Common myeloid progenitor, CD34-positive (primary cell): ENCODE measurements around the gene TIAM2.
"Not testable (repeated sequence)": the region's sequence is repeated elsewhere in the genome, so short reads cannot be mapped to it uniquely, and the experiment has no call there.

Source experiments
- CTCF ChIA-PET: fragments of 350-600 bp; sonication (Branson Sonifier 250); formaldehyde crosslinking; loops from one replicate; lab custom pipeline; 2021; ENCODE audit warnings: antibody characterized with exemption; lab: Charles Lee
- POLR2A ChIA-PET: fragments of 350-600 bp; sonication (Branson Sonifier 250); formaldehyde crosslinking; loops from one replicate; lab custom pipeline; 2021; ENCODE audit warnings: antibody characterized with exemption; lab: Charles Lee
- DNase-seq, 3 donors: peaks; one replicate each; pipeline versions ENCODE4 v3.0.0 to v3.0.0-alpha.2; 2013
- H3K27ac ChIP-seq, 2 experiments: 1 replicate in 1 of 2; 2 replicates in 1 of 2; pipeline ENCODE4 v1.7.0; 2013; ENCODE audit warnings: inconsistent platforms in 2 of 2, low read length in 2 of 2, mild to moderate bottlenecking in 2 of 2, low read depth in 1 of 2, moderate library complexity in 1 of 2; ENCODE audit not compliant: severe bottlenecking in 2 of 2, insufficient read depth in 1 of 2, poor library complexity in 1 of 2
- H3K27me3 ChIP-seq, 5 experiments: replicated peaks in 2 of 5; 1 replicate in 3 of 5; 2 replicates in 2 of 5; pipeline versions ENCODE4 v1.6.1 to v1.7.0; 2013; ENCODE audit warnings: low read length in 4 of 5, mild to moderate bottlenecking in 2 of 5, moderate library complexity in 2 of 5, inconsistent platforms in 1 of 5; ENCODE audit not compliant: insufficient read depth in 5 of 5, control insufficient read depth in 4 of 5
- H3K36me3 ChIP-seq, 4 experiments: 1 replicate in 2 of 4; 2 replicates in 2 of 4; pipeline versions ENCODE4 v1.6.1 to v1.7.0; 2013; ENCODE audit warnings: low read length in 3 of 4, control low read depth in 1 of 4, mild to moderate bottlenecking in 1 of 4; ENCODE audit not compliant: control insufficient read depth in 4 of 4, insufficient read depth in 4 of 4
- H3K4me1 ChIP-seq, 4 experiments: 1 replicate in 3 of 4; 2 replicates in 1 of 4; pipeline versions ENCODE4 v1.6.1 to v1.7.1; 2013; ENCODE audit warnings: low read length in 3 of 4, mild to moderate bottlenecking in 3 of 4, control low read depth in 1 of 4, inconsistent platforms in 1 of 4, moderate library complexity in 1 of 4; ENCODE audit not compliant: control insufficient read depth in 4 of 4, insufficient read depth in 4 of 4; ENCODE audit errors: control extremely low read depth in 1 of 4
- H3K4me3 ChIP-seq, 7 experiments: 1 replicate in 4 of 7; 2 replicates in 3 of 7; pipeline versions ENCODE4 v1.5.1 to v1.7.0; 2013; ENCODE audit warnings: mild to moderate bottlenecking in 7 of 7, low read length in 6 of 7, moderate library complexity in 6 of 7, inconsistent platforms in 2 of 7, low read depth in 2 of 7, control low read depth in 1 of 7; ENCODE audit not compliant: insufficient read depth in 4 of 7, control insufficient read depth in 1 of 7; ENCODE audit errors: extremely low read depth in 1 of 7
- H3K9me3 ChIP-seq, 5 experiments: 1 replicate in 4 of 5; 2 replicates in 1 of 5; pipeline versions ENCODE4 v1.6.1 to v1.7.1; 2013; ENCODE audit warnings: low read length in 4 of 5, mild to moderate bottlenecking in 2 of 5, inconsistent platforms in 1 of 5, low read depth in 1 of 5, moderate library complexity in 1 of 5; ENCODE audit not compliant: control insufficient read depth in 4 of 5, insufficient read depth in 2 of 5; ENCODE audit errors: control extremely low read depth in 1 of 5
- whole genome bisulfite sequencing: methylation state at CpG from one replicate; pipeline ENCODE4 v1.1.5; 2013; ENCODE audit not compliant: insufficient coverage; 5-methylcytosine and 5-hydroxymethylcytosine counted together

The TIAM2 gene

DNA sequence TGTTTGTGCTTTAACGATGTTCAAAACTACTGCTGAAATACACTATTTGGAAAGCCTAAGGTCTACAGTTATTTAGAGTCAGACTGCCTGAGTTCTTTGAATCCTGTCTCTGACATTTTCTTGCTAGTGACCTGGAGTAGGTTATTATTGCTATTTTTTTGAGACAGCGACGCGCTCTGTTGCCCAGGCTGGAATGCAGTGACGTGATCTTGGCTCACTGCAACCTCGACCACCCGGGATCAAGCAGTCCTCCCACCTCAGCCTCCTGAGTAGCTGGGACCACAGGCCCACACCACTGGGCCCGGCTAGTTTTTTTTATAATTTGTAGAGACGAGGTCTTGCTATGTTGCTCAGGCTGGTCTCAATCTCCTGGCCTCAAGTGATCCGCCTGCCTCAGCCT lies 96.6 kb downstream of the TIAM2 start:
- Histone ChIP-seq H3K4me1 (no peaks in the 10 kb centered on the region), H3K27me3 (no peaks in the 10 kb centered on the region), H3K27ac (no peak overlapping the region), H3K36me3 (no peaks in the 10 kb centered on the region), H3K9me3 (no peaks in the 10 kb centered on the region), H3K4me3 (no peak overlapping the region)
- DNase-seq, result no peak
- ChIA-PET POLR2A (no interaction called here), CTCF (interaction anchor here (0.7 kb wide), 1 partner anchor 200 kb away, joined by 5 read pairs; no protein-coding TSS in a partner anchor)
- WGBS, result 97% methylated on average over 10 of the region's 10 CpGs

DNA sequence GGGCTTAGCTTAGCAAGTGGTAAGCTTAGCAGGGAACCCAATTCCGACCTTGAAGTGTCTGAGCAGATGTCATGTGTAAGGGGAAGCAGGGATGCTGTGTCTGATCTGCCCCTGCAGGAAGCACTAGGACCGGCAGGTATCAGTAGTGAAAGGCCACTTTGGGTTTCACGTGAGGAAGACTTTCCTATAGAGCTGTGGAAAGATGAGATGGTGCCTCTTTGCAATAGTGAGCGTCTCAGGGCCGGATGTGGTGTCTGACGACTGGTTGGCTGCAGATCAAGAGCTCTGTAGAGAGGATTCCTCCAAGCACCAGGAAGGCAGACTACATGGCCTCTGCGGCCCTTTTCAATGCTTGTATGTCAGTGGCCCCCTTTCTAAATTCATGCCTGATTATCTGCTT lies 98.3 kb downstream of the TIAM2 start:
- ChIA-PET CTCF (interaction anchor here (1.1 kb wide), 1 partner anchor 16 kb away, joined by 3 read pairs; no protein-coding TSS in a partner anchor), POLR2A (no interaction called here)
- no peaks in the 10 kb centered on the region for H3K4me1 ChIP-seq
- H3K4me3 ChIP-seq, result no peak overlapping the region
- WGBS, result 87% methylated on average over 7 of the region's 7 CpGs
- H3K9me3 ChIP-seq, result peaks cover 0 to 3% (median 0%) of the 10 kb centered on the region in 5 experiments
- DNase-seq, result peak in 1 of 3 donors; percentile 24
- no peak overlapping the region for H3K27ac ChIP-seq
- H3K36me3 ChIP-seq, result no peaks in the 10 kb centered on the region
- H3K27me3 ChIP-seq, result no peaks in the 10 kb centered on the region

DNA sequence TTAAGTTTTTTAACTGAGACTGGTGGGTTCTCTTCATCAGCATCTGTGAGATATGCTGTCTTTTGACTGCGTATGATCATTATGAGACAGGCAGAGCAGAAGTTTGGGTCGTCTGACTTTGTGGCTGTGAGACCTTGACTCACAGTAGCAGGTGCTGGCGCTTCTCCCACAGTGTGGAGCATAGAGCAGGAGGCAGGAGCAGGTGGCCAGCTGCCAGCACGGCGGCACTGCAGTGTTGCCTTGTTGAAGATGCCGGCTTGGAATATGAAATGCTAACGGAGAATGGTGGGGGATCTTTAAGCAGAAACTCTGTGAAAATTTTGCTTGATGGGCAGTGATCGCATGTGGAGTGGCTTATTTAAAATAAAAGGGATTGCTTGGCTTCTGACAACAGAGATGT lies 105.0 kb downstream of the TIAM2 start:
- Histone ChIP-seq H3K4me3 (no peak overlapping the region), H3K27me3 (no peaks in the 10 kb centered on the region), H3K27ac (no peak overlapping the region), H3K4me1 (no peaks in the 10 kb centered on the region), H3K9me3 (peaks cover 0 to 3% (median 0%) of the 10 kb centered on the region in 5 experiments), H3K36me3 (no peaks in the 10 kb centered on the region)
- POLR2A ChIA-PET, result no interaction called here
- 93% methylated on average over 6 of the region's 8 CpGs for WGBS
- DNase-seq, result no peak
- CTCF ChIA-PET, result no interaction called here

DNA sequence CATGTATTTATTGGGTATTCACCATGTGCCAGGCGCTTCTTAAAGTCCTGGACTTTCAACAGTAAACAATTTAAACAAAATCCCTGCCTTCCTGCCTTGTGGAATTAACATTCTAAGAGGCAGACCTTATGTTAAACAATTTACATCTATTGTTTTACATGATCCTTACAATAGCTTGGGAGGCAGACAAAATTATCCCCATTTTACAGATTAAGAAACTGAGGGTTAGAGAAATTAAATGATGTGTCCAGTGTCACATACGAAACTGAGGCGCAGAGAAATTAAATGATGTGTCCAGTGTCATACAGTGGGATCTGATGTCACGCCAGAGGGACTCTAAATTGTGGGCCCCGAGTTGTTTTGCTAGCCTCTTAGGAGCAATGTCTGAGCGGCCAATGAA lies 105.5 kb downstream of the TIAM2 start:
- Histone ChIP-seq H3K9me3 (peaks cover 0 to 3% (median 0%) of the 10 kb centered on the region in 5 experiments), H3K27ac (no peak overlapping the region), H3K4me1 (no peaks in the 10 kb centered on the region), H3K36me3 (no peaks in the 10 kb centered on the region), H3K27me3 (no peaks in the 10 kb centered on the region), H3K4me3 (no peak overlapping the region)
- WGBS, result 90% methylated on average over 5 of the region's 6 CpGs
- CTCF ChIA-PET, result no interaction called here
- POLR2A ChIA-PET, result no interaction called here
- no peak for DNase-seq

DNA sequence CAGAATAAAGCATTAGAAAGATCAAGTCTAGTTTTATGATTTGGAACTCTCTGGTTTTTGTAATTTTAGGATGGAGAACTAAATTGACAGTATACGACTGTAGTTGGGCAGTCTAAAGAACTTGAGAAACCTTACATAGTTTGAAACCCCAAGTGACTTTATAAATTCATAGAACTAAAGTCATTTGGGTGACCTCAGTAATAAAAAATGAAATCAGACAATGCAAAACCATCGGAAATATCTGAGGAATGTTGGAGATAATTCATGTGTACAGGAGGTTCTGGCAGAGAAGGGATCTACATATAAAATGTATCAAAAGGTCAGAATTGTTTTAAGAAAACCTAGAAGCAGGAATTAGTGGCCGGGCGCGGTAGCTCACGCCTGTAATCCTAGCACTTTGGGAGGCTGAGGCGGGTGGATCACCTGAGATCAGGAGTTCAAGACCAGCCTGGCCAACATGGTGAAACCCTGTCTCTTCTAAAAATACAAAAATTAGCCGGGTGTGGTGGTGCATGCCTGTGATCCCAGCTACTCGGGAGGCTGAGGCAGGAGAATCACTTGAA lies 108.0 kb downstream of the TIAM2 start:
- H3K36me3 ChIP-seq, H3K27ac ChIP-seq, DNase-seq, H3K27me3 ChIP-seq, CTCF ChIA-PET, H3K4me3 ChIP-seq, POLR2A ChIA-PET, H3K9me3 ChIP-seq: not testable (repeated sequence)
- WGBS, result 93% methylated on average over 6 of the region's 9 CpGs
- peaks cover 8 to 20% (median 12%) of the 10 kb centered on the region in 4 experiments for H3K4me1 ChIP-seq

DNA sequence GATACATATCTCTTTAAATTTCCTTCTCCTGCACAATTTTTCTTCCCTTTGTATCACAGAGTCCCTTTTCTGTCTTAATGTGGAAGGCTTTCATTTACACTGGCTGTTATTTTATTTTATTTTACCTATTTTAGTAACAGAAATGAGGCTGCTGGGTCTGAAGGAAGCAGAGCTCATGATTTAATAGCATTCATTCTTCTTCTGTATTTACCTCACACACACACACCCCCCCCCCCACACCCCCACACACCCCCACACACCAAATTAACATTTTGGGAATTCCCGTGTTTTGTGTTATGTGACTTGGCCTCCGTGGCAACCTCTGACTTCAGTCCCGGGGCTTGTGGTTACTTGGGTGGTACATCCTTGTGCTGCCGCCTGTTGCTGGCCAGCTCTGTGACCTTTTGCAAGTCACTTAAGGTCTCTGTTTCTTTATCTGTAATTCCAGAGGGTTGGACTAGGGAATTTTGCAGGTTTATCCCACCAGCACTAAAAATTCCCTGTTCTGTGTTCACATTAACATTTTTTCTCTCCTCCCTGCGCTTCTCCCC lies 108.8 kb downstream of the TIAM2 start:
- no peak overlapping the region for H3K4me3 ChIP-seq
- no peak overlapping the region for H3K27ac ChIP-seq
- no peaks in the 10 kb centered on the region for H3K27me3 ChIP-seq
- ChIA-PET CTCF (no interaction called here), POLR2A (no interaction called here)
- H3K36me3 ChIP-seq, result no peaks in the 10 kb centered on the region
- WGBS, result 83% methylated on average over 3 of the region's 5 CpGs
- H3K4me1 ChIP-seq, result peaks cover 12 to 25% (median 17%) of the 10 kb centered on the region in 4 experiments
- no peaks in the 10 kb centered on the region for H3K9me3 ChIP-seq
- peak in 2 of 3 donors; percentile 79 to 80 for DNase-seq

DNA sequence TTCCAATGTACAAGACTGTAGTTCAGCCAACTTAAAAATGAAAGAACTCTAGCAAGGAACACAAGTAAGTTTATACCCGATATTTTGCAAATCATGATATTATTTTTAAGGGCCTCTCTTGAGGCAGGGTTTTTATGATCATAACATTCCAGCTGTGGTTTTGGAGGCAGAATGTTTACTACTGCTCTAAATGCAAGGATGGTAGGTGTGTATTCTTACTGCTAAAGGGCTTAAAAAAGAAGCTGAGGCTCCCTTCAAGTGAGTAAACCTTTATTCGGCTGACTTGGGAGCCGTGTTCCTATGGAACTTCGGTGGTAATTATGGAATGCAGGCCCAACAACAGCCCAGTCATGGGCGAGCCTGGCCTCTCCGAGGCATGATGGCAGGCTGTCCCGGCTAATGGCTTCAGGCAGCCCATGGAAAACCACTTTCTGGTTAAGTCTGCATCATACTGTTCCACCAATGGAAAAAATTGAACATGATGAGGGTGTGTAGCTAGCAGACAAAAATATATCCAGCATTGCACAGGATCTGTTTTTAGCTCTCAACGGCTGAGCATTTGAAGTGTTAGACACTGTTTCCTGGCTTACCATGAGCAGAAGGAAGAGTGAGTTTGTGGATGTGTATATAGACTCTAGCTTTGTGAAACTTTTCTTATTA lies 111.5 kb downstream of the TIAM2 start:
- ChIA-PET POLR2A (no interaction called here), CTCF (no interaction called here)
- peak overlapping the region in 5 of 7 experiments; percentile 24 to 64 (median 49) for H3K4me3 ChIP-seq

More for the DNA sequence above, 111.5 kb downstream of the TIAM2 start:
- Histone ChIP-seq H3K4me1 (peaks cover 12 to 25% (median 17%) of the 10 kb centered on the region in 4 experiments), H3K27ac (no peak overlapping the region), H3K9me3 (no peaks in the 10 kb centered on the region), H3K27me3 (no peaks in the 10 kb centered on the region), H3K36me3 (no peaks in the 10 kb centered on the region)
- WGBS, result 68% methylated on average over 7 of the region's 8 CpGs
- DNase-seq, result peak in 1 of 3 donors; percentile 21
